Neural cell (in vitro differentiated cells): ENCODE measurements around the gene MAP3K7CL. TPM values are rescaled to one million over a fixed set of nuclear protein-coding genes. Genes with fewer than 3 reads are reported as not detected.

ENCODE experiments used
- H2AFZ ChIP-seq: fragments of 200-600, 300-800 bp; sonication (generic), shearing (Covaris generic); 2 replicates; pipeline ENCODE4 v1.6.0; 2014; ENCODE audit warnings: low read depth, mild to moderate bottlenecking, antibody characterized with exemption, low read length, moderate library complexity
- H3F3A ChIP-seq: fragments of 200-600 bp; shearing (Covaris generic); 2 replicates; pipeline ENCODE4 v1.6.1; 2016; ENCODE audit warnings: mild to moderate bottlenecking, moderate library complexity, mixed read lengths, antibody characterized with exemption, low read length; ENCODE audit not compliant: insufficient read depth, poor library complexity, severe bottlenecking
- H3K27ac ChIP-seq: fragments of 200-600, 300-800 bp; sonication (generic), shearing (Covaris generic); 2 replicates; pipeline ENCODE4 v1.5.1; 2014; ENCODE audit warnings: mild to moderate bottlenecking, low read length, moderate library complexity
- H3K27me3 ChIP-seq: fragments of 300-800, 200-600 bp; sonication (generic), shearing (Covaris generic); 2 replicates; pipeline ENCODE4 v1.6.0; 2014; ENCODE audit warnings: mild to moderate bottlenecking, low read depth, low read length, moderate library complexity; ENCODE audit not compliant: insufficient read depth
- H3K36me3 ChIP-seq: fragments of 300-800, 200-600 bp; sonication (generic), shearing (Covaris generic); 2 replicates; pipeline ENCODE4 v1.5.1; 2014; ENCODE audit warnings: mild to moderate bottlenecking, antibody characterized with exemption, low read length, moderate library complexity; ENCODE audit not compliant: insufficient read depth
- H3K4me2 ChIP-seq: fragments of 300-800, 200-600 bp; sonication (generic), shearing (Covaris generic); 2 replicates; pipeline ENCODE4 v1.6.0; 2014; ENCODE audit warnings: mild to moderate bottlenecking, low read length
- H3K4me3 ChIP-seq: fragments of 300-800, 200-600 bp; sonication (generic), shearing (Covaris generic); 2 replicates; pipeline ENCODE4 v1.5.1; 2014; ENCODE audit warnings: mild to moderate bottlenecking, low read length, moderate library complexity
- H3K79me2 ChIP-seq: fragments of 200-600 bp; shearing (Covaris generic); replicated peaks from 2 replicates; pipeline ENCODE4 v1.6.0; 2014; ENCODE audit warnings: mild to moderate bottlenecking, low read length, moderate library complexity; ENCODE audit not compliant: insufficient read depth
- H3K9ac ChIP-seq: fragments of 300-800, 200-600 bp; sonication (generic), shearing (Covaris generic); 2 replicates; pipeline ENCODE4 v1.6.1; 2016; ENCODE audit warnings: mild to moderate bottlenecking, low read length, mixed read lengths
- H3K9me2 ChIP-seq: fragments of 200-600 bp; shearing (Covaris generic); 2 replicates; pipeline ENCODE4 v1.6.1; 2016; ENCODE audit warnings: mild to moderate bottlenecking, low read length, mixed read lengths; ENCODE audit not compliant: insufficient read depth
- H3K9me3 ChIP-seq: fragments of 200-600, 300-800 bp; sonication (generic), shearing (Covaris generic); 2 replicates; pipeline ENCODE4 v1.6.1; 2016; ENCODE audit warnings: mild to moderate bottlenecking, mixed run types, low read length, moderate library complexity, mixed read lengths
- H4K20me1 ChIP-seq: fragments of 200-600 bp; shearing (Covaris generic); 2 replicates; pipeline ENCODE4 v1.6.1; 2016; ENCODE audit warnings: mild to moderate bottlenecking, mixed run types; ENCODE audit not compliant: insufficient read depth
- CTCF ChIP-seq: fragments of 450-650 bp; IDR thresholded peaks from 2 replicates; pipeline ENCODE4 v1.5.1; 2014; ENCODE audit warnings: antibody characterized with exemption, mild to moderate bottlenecking, moderate library complexity; ENCODE audit not compliant: poor library complexity, severe bottlenecking
- EZH2 ChIP-seq: fragments of 200-600, 300-800 bp; shearing (Covaris generic), sonication (generic); IDR thresholded peaks from 2 replicates; pipeline ENCODE4 v1.6.1; 2014; ENCODE audit warnings: antibody characterized with exemption, low read length, borderline replicate concordance, mild to moderate bottlenecking; ENCODE audit not compliant: insufficient read depth, poor library complexity, severe bottlenecking
- MXI1 ChIP-seq: fragments of 450-650 bp; conservative IDR thresholded peaks from 2 replicates; pipeline ENCODE4 v1.6.1; 2014; ENCODE audit warnings: antibody characterized with exemption, mild to moderate bottlenecking; ENCODE audit not compliant: poor library complexity, severe bottlenecking
- POLR2AphosphoS5 ChIP-seq: IDR thresholded peaks from 2 replicates; pipeline ENCODE4 v1.6.1; 2012
- RAD21 ChIP-seq: fragments of 450-650 bp; conservative IDR thresholded peaks from 2 replicates; pipeline ENCODE4 v1.6.1; 2014; ENCODE audit warnings: antibody characterized with exemption, mild to moderate bottlenecking, moderate library complexity
- REST ChIP-seq: IDR thresholded peaks from 2 replicates; pipeline ENCODE4 v1.6.1; 2012; ENCODE audit warnings: borderline replicate concordance
- SMC3 ChIP-seq: fragments of 450-650 bp; conservative IDR thresholded peaks from 2 replicates; pipeline ENCODE4 v1.6.1; 2014; ENCODE audit warnings: antibody characterized with exemption, mild to moderate bottlenecking, moderate library complexity; ENCODE audit not compliant: poor library complexity
- polyA plus RNA-seq: library from polyadenylated mRNA; depleted of rRNA; stranded (reverse); fragments of >200 nt; gene quantifications from 2 replicates; pipeline ENCODE4 v1.2.3, GENCODE V29; 2014

Gene MAP3K7CL
- polyA plus RNA-seq, 1 donor from 2014 or later: not detected

GRCh38 chr21:29205988-29206387, 75.5 kb downstream of the MAP3K7CL start:
- Histone ChIP-seq H3F3A (no peaks in the 10 kb centered on the region), H3K9me3 (no peaks in the 10 kb centered on the region), H3K79me2 (no peaks in the 10 kb centered on the region), H3K4me3 (no peak overlapping the region), H2AFZ (no peak overlapping the region), H3K27ac (no peak overlapping the region), H3K36me3 (no peaks in the 10 kb centered on the region), H3K9ac (no peak overlapping the region), H3K27me3 (no peaks in the 10 kb centered on the region), H3K4me2 (no peak overlapping the region), H4K20me1 (no peaks in the 10 kb centered on the region), H3K9me2 (no peaks in the 10 kb centered on the region)
- no peak for TF ChIP-seq CTCF
- no peak for TF ChIP-seq SMC3
- no peak for TF ChIP-seq POLR2AphosphoS5
- no peak for TF ChIP-seq RAD21
- no peak for TF ChIP-seq REST

GRCh38 chr21:29206445-29206844, 76.0 kb downstream of the MAP3K7CL start:
- Histone ChIP-seq H3K4me3 (no peak overlapping the region), H2AFZ (no peak overlapping the region), H3K4me2 (no peak overlapping the region), H3K27ac (no peak overlapping the region), H3K27me3 (no peaks in the 10 kb centered on the region), H3K9me2 (no peaks in the 10 kb centered on the region), H3K9ac (no peak overlapping the region), H4K20me1 (no peaks in the 10 kb centered on the region), H3K79me2 (no peaks in the 10 kb centered on the region), H3K36me3 (no peaks in the 10 kb centered on the region), H3F3A (no peaks in the 10 kb centered on the region), H3K9me3 (no peaks in the 10 kb centered on the region)
- TF ChIP-seq POLR2AphosphoS5: no peak

GRCh38 chr21:29207201-29207600, 76.8 kb downstream of the MAP3K7CL start:
- Histone ChIP-seq H3F3A (no peaks in the 10 kb centered on the region), H3K9me3 (no peaks in the 10 kb centered on the region), H3K4me2 (no peak overlapping the region), H3K4me3 (no peak overlapping the region), H3K27ac (no peak overlapping the region), H2AFZ (no peak overlapping the region), H3K9me2 (no peaks in the 10 kb centered on the region), H3K36me3 (no peaks in the 10 kb centered on the region), H4K20me1 (no peaks in the 10 kb centered on the region), H3K9ac (no peak overlapping the region), H3K79me2 (no peaks in the 10 kb centered on the region), H3K27me3 (no peaks in the 10 kb centered on the region)
- no peak for TF ChIP-seq REST
- no peak for TF ChIP-seq MXI1
- no peak for TF ChIP-seq EZH2
